ENCODE measurements around the gene ITGB2.

ITGB2 gene

GRCh38 chr21:44920694-44921604 lies at the start of gene ITGB2:
ITGB2 (minus strand) TSS chr21:44920899; CDS start chr21:44910782, 10,117 bp downstream.
- peak; percentile 77 to 81 for DNase-seq

GRCh38 chr21:44969931-44970755 lies 49.4 kb upstream of the ITGB2 start:
- DNase-seq: no peak

DNA sequence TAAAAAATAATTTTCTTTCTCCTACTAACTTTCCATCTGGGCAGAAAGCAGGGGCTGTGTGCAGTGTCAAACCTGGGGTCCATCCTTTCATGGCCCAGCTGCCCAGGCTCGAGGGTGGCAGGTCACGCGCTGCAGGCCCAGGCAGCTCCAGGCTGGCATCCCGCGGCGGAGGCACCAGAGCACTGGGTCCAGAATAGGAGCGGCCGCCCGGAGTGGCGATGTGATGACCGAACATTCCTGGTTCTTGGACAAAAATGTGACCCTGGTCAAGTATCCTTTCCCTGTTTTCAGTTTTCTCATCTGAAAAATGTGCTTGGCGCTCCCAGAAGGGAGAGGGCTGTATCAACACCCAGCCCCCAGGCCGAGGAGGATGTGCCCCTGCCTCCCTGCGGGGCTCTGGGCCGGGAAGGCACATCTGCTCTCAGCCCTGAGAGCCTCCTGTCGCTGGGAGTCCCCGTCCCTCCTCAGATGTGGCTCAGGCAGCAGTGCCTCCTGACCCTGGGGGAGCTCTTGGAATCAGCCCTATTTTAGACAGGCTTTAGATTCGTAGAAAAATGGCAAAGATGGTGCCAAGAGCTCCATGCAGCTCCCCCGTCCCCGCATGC lies 48.5 kb upstream of the ITGB2 start:
- DNase-seq: no peak

GRCh38 chr21:44967082-44968047 lies 46.7 kb upstream of the ITGB2 start:
- DNase-seq: no peak

GRCh38 chr21:44966135-44967081 lies 45.7 kb upstream of the ITGB2 start:
- no peak for DNase-seq

DNA sequence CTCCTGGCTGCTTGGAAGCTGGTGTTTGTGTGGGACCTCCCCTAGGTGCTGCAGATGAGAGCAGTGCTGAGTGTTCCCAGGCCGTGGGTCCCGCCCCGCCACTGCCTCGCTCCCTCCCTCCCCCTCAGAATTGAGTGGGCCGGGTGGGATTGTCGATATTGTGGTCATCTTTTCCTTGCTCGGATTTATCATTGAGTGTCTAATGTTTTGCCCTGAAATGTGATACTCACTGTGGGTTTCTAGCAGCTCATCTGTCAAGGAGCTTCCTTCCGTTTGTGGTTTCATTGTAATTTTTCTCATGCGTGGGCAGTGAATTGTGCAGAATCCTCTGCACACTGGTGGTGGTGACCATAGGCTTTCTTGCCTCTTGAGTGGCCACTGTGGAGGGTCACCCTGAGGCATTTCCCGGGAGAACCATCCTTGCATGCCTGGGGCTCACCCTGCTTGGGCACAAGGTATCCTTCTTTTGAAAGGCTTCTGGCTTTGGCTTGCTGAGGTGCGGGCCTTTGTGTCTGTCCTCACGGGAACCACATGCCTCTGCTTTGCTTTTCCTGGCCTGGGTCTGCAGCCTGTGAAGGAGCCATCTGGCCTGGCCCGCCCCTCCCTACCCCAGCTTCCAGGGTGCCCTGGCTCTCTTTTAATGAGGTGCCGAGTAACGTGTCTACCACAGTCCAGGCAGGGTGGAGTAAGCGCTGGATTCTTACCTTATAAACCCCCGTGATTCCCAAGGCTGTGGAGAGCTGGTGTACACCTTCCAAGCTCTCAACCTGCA lies 44.7 kb upstream of the ITGB2 start:
- peak; percentile 38 to 51 for DNase-seq

GRCh38 chr21:44964381-44964780 lies 43.7 kb upstream of the ITGB2 start:
- no peak for DNase-seq

DNA sequence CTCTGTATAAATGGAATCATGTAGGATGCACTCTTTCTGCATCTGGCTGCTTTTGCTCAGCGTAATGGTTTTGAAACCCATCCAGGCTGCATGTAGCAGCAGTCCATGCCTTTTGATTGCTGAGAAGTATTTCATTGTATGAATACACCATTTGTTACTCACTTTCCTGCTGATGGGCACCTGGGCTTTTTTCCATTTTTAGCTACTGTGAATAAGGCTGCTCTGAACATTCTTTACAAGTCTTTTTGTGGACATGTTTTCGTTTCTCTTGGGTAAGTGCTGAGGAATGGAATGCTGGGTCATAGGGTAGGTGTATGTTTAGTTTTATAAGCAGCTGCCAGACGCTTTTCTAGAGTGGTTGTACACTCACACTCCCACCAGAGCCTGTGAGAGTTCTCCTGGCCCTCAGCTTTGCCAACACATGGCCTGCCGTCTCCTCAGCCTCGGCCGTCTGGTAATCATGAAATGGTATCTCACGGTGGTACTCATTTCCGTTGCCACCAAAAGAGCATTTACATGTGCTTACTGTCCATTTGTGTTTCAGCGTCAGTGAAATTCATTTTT lies 41.8 kb upstream of the ITGB2 start:
- DNase-seq: no peak

DNA sequence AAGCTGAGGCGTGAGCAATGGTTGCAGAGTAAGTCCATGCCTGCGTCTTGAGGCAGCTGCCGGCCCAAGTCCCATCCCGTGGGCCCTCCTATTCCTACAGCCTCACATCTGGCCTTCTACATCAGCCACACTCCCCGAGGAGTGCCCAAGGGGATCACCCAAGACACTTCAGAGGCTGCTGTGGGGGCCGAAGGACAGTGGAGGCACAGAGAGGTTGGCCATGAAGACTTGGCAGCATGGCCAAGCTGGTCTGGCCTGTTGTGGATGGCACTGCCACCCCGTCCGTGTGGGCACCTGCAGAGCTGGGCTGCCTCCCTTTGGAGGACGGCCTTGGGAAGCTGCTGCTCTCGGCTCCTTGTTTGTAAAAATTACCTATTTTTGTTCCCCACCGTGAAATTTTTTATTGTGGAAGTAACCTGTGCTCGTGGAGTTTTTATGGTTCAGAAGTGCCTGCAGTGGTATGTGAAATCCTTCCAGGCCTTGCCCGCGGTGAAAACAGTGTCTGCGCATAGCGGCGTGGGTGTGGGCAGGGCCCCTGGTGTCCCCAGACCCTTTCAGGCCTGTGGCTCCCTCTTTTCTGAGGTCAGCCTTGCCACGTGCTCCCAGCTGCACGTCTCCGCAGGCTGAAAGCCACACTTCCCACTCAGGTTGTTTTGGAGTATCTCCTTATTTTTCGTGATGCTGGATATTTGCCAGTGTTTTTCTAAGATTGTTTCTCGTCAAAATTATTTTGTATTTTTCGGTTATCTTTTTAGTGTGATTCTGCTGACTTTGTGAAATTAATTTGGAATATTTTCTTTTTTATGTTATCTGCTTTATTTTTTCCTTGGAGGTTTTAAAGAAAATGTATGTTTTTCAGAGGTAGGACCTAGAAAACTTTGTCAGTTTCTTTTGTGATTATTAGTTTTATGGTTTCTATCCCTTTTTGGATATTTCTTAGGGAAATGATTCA lies 39.7 kb upstream of the ITGB2 start:
- DNase-seq: no peak

DNA sequence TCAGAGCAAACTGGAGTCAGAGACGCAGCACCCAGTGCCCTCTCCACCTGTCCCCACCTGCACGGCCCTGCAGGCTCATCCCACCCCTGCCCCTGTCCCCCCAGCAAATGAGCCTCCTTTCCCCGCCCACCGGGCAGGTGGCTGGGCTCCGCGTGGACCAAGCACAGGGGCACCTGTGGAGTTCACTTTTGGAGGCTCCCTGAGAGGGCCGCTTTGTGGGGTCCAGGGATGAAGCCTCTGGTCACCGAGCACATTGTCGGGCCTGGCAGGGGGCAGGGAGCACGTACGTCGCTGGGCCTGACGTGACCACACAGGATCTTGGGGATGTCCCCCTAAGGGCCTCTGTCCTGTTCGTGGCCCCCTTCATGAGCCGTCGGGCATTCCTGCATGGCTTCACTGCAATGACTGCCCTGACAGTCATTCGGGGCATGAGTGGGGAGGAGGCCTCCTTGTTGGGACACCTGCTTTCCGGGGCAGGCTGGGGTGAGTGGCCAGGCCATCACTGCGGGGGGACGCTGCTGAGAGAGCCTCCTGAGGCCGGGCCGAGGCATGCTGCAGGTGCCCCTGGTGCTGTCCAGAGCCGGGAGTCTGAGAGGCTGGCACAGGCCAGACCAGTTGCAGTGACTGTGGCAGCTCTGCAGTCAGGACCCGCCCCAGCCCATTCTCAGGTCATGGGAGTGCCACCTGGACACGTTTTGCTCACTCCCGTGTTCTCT lies 38.8 kb upstream of the ITGB2 start:
- DNase-seq: no peak

GRCh38 chr21:44958471-44959191 lies 37.9 kb upstream of the ITGB2 start:
- DNase-seq: no peak

DNA sequence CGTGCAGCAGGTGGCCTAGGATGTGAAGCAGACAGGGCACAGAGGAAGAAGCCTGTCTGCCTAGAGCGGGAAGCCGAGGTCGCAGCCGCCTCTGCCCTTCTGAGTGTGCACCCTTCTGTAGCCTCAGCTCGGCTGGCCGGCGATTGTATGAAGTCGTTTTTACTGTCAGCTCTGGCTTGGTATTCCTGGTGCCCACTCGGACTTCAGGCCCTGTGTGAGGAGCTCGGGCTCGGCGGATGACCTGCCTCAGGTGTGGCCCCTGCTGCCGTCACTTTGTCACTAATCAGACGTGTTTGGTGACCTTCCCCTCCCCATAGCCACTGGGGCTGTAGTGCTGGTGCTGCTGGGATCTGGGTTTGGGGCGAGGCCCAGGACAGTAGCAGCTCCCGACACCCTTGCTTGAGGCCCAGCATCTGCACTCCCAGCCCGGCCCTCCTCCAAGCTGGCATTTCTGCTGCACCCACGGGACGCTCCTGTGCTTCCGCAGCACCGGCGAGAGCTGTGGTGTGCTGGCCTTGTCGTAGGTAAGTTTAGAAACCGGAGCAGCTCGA lies 37.3 kb upstream of the ITGB2 start:
- DNase-seq: no peak

GRCh38 chr21:44957047-44957831 lies 36.5 kb upstream of the ITGB2 start:
- no peak for DNase-seq

DNA sequence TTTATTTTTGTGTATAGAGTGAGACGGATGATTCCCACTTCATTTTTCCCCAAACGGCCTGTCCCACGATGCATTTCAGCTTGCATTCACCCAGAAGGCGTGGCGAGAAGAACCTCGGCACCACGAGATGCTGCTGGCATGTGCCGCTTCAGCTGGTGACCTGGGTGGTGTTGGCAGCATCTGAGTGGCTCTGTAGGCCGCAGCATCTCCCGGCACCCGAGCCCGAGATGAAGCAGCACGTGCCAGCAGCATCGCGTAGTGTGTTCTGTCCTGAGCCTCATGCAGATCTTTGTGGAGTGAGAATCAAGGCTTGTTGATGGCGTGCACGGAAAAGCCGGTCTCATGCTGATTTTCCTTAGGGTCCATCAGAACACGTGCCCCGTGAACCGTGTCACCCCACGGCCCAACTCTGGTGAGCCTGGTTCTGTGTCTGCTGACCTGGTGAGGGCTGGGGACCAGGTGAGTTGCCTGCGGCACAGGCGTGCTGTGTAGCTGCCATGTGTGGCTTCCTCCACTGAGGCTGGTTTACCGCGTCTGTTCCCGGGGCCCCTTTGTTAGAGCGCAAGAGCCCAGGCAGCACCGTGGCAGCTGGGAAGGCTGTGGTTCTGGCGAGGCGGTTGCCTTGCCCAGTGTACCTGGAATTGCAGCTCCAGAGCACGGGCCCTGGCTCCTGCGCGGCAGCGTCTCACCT lies 35.8 kb upstream of the ITGB2 start:
- DNase-seq: no peak

DNA sequence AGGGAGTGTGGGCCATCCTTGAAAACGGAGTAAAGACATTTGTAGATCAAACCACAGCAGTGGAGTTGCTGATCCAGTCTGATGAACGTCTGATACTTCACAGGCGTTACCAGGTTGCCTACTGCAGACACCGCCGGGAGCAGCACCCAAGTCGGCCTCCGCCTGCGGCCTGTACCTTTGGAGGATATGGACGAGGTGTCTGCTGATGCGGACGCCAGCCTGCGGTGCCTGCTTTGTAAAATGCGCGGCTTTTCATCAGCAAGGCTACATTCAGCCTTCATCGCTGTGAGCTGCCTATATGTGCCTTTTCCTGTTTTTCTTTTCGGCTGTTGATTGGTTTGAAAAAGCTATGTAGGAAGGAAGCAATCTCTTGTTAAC lies 35.1 kb upstream of the ITGB2 start:
- DNase-seq: no peak

Data from activated CD4-positive, alpha-beta T cell treated with anti-CD3 and anti-CD28 coated beads, Interleukin-2, amount 50 U/mL, for 48 hours (primary cell).